Coronary artery (tissue), 2 donors: Measurements from ENCODE around the gene ISG15.

Experiments used
- DNase-seq: peaks from one replicate; pipeline ENCODE4 v3.0.0-alpha.2; 2017; ENCODE audit warnings: low spot score
- H3K27ac ChIP-seq, 2 donors: fragments of 200-600 bp; sonication (generic); one replicate each; pipeline ENCODE4 v1.5.1; 2016 to 2019
- H3K4me3 ChIP-seq: fragments of 200-600 bp; sonication (generic); 2 replicates; pipeline ENCODE4 v1.5.1; 2016; ENCODE audit warnings: mild to moderate bottlenecking, moderate library complexity
- CTCF ChIP-seq: fragments of 200-600 bp; sonication (generic); IDR thresholded peaks from one replicate; pipeline ENCODE4 v1.5.1; 2019; ENCODE audit warnings: antibody characterized with exemption

Gene ISG15

GRCh38 chr1:1063261-1063944 is 50.1 kb downstream of the ISG15 start:
- H3K4me3 ChIP-seq = no peak overlapping the region

More at GRCh38 chr1:1063261-1063944, 50.1 kb downstream of the ISG15 start:
- no peak overlapping the region for H3K27ac ChIP-seq
- DNase-seq = no peak
- no peak for TF ChIP-seq CTCF
